Measurements from ENCODE around the gene FOXA1.

DNA sequence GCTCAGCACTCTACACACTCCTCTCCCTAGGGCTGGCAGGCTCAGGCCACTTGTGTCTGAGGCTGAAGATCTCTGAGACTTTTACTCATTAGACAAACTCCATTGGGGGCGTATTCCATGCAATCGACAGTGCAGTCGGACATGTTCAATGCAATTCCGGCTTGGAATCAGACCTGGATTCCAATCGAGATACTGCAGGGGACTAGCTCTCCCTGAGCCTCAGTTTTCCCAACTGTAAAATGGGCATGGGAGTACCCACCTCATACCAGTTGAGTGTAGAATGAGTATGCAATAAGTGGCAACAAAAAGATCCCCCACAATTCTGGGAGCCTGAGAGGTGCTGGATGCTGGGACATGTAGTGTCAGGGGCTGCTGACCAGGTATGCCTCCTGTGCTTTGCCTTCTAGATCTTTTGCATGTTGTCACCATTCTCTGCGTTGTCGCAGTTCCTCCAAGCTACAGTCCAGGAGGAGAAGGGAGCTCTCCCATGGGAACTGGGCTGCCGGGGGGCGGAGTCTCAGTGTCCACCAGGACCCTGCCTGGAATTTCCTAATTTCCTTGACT is 8.7 kb upstream of the FOXA1 start:
- no peak for TF ChIP-seq CTCF (conservative IDR thresholded peaks at IDR 0.05; ENCODE audit: low read depth, low read length)
- TF ChIP-seq EZH2 (IDR thresholded peaks at IDR 0.05; ENCODE audit: low read length, unreplicated experiment) = no peak
